Tibial nerve (tissue), 4 donors: ENCODE results near the gene NCAM2. TPM values are rescaled to one million over a fixed set of nuclear protein-coding genes. Genes with fewer than 3 reads are reported as not detected.

Experiments
- DNase-seq, 2 donors: peaks; one replicate each; pipeline ENCODE4 v3.0.0-alpha.2; 2019; ENCODE audit warnings: low spot score in 2 of 2
- H3K27ac ChIP-seq, 4 donors: fragments of 200-600 bp; sonication (generic) in 3 of 4; one replicate each; pipeline ENCODE4 v1.5.1; 2017 to 2019; ENCODE audit warnings: mild to moderate bottlenecking in 1 of 4
- H3K27me3 ChIP-seq, 2 donors: fragments of 200-600 bp; sonication (generic) in 1 of 2; one replicate each; pipeline versions ENCODE4 v1.5.1 to v1.6.0; 2017 to 2019
- H3K36me3 ChIP-seq, 3 donors: fragments of 200-600 bp; sonication (generic); one replicate each; pipeline ENCODE4 v1.5.1; 2018 to 2019
- H3K4me1 ChIP-seq, 4 donors: fragments of 200-600 bp; sonication (generic) in 3 of 4; one replicate each; pipeline ENCODE4 v1.5.1; 2017 to 2019
- H3K4me3 ChIP-seq, 4 donors: fragments of 200-600 bp; sonication (generic) in 3 of 4; one replicate each; pipeline ENCODE4 v1.5.1; 2017 to 2019; ENCODE audit warnings: mild to moderate bottlenecking in 1 of 4, moderate library complexity in 1 of 4
- H3K9me3 ChIP-seq, 4 donors: fragments of 200-600 bp; sonication (generic) in 3 of 4; one replicate each; pipeline ENCODE4 v1.5.1; 2017 to 2019
- EP300 ChIP-seq, 2 donors: sonication (generic); formaldehyde crosslinking; IDR thresholded peaks; one replicate each; pipeline ENCODE4 v1.6.1; 2017; ENCODE audit warnings: antibody characterized with exemption in 2 of 2, mild to moderate bottlenecking in 1 of 2
- POLR2A ChIP-seq, 2 donors: fragments of 450-650 bp; IDR thresholded peaks; one replicate each; pipeline ENCODE4 v1.6.1; 2017; ENCODE audit warnings: antibody characterized with exemption in 2 of 2, mild to moderate bottlenecking in 2 of 2, moderate library complexity in 2 of 2
- WGBS, 2 donors: methylation state at CpG; one replicate each; pipeline ENCODE4 v1.1.5; 2018; 5-methylcytosine and 5-hydroxymethylcytosine counted together
- total RNA-seq, 4 donors: library from RNA; depleted of rRNA; stranded (reverse); fragments of >200 nt; gene quantifications; one replicate each; pipeline ENCODE4 v1.1.0, GENCODE V29; 2016
- TF ChIP-seq, protein P1 (sequence below), 5 experiments: fragments of 200-600 bp in 3 of 5; fragments of 450-650 bp in 2 of 5; sonication (generic) in 3 of 5; IDR thresholded peaks; one replicate each; pipeline ENCODE4 v1.5.1; 2016 to 2019; ENCODE audit warnings: antibody characterized with exemption in 5 of 5, mild to moderate bottlenecking in 3 of 5, moderate library complexity in 2 of 5

Gene NCAM2
- total RNA-seq, 4 donors from 2014 or later: 15.1 to 29.7 (median 23.9) TPM

DNA sequence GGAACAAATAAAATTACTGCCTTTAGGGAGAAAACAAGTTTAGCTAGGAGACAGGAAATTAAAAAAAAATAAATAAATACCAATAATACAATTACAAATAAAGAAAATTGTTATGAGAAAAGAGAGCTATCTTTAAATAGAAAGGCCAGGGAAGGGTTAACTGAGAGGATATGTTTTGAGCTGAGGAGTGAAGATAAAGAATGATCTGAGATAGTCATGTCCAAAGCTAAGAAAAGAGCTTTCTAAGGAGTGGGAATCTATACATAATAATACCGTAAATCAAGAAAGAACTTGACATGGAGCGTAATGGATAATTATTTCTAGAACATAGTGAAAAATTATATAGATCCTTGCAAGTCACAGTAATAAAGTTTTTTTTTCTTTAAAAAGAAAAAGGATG, 176.5 kb downstream of the NCAM2 start:
- no peak overlapping the region for H3K27ac ChIP-seq
- H3K27me3 ChIP-seq: no peaks in the 10 kb centered on the region
- no peak for DNase-seq
- TF ChIP-seq, protein P1, sequence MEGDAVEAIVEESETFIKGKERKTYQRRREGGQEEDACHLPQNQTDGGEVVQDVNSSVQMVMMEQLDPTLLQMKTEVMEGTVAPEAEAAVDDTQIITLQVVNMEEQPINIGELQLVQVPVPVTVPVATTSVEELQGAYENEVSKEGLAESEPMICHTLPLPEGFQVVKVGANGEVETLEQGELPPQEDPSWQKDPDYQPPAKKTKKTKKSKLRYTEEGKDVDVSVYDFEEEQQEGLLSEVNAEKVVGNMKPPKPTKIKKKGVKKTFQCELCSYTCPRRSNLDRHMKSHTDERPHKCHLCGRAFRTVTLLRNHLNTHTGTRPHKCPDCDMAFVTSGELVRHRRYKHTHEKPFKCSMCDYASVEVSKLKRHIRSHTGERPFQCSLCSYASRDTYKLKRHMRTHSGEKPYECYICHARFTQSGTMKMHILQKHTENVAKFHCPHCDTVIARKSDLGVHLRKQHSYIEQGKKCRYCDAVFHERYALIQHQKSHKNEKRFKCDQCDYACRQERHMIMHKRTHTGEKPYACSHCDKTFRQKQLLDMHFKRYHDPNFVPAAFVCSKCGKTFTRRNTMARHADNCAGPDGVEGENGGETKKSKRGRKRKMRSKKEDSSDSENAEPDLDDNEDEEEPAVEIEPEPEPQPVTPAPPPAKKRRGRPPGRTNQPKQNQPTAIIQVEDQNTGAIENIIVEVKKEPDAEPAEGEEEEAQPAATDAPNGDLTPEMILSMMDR (IDR thresholded peaks at IDR 0.05): no peak
- TF ChIP-seq EP300 (IDR thresholded peaks at IDR 0.05) (no peak), POLR2A (IDR thresholded peaks at IDR 0.05) (no peak)
- no peaks in the 10 kb centered on the region for H3K9me3 ChIP-seq
- no peaks in the 10 kb centered on the region for H3K36me3 ChIP-seq
- H3K4me1 ChIP-seq: no peaks in the 10 kb centered on the region
- WGBS, 2 donors: 96 to 99% methylated on average over 2 of the region's 2 CpGs
- H3K4me3 ChIP-seq: no peak overlapping the region

GRCh38 chr21:21175798-21176334, 177.7 kb downstream of the NCAM2 start:
- H3K36me3 ChIP-seq: no peaks in the 10 kb centered on the region
- WGBS, 2 donors: 3% methylated on average over 1 of the region's 1 CpG
- DNase-seq: no peak
- H3K27ac ChIP-seq: no peak overlapping the region
- H3K4me1 ChIP-seq: no peaks in the 10 kb centered on the region
- H3K4me3 ChIP-seq: no peak overlapping the region
- TF ChIP-seq EP300 (IDR thresholded peaks at IDR 0.05) (no peak), POLR2A (IDR thresholded peaks at IDR 0.05) (no peak)
- TF ChIP-seq, protein P1 (IDR thresholded peaks at IDR 0.05): no peak
- H3K27me3 ChIP-seq: no peaks in the 10 kb centered on the region
- no peaks in the 10 kb centered on the region for H3K9me3 ChIP-seq

GRCh38 chr21:21177353-21177986, 179.3 kb downstream of the NCAM2 start:
- Histone ChIP-seq H3K27ac (no peak overlapping the region), H3K36me3 (no peaks in the 10 kb centered on the region), H3K9me3 (no peaks in the 10 kb centered on the region), H3K4me3 (no peak overlapping the region), H3K4me1 (no peaks in the 10 kb centered on the region), H3K27me3 (no peaks in the 10 kb centered on the region)
- TF ChIP-seq EP300 (IDR thresholded peaks at IDR 0.05): no peak
- TF ChIP-seq, protein P1 (IDR thresholded peaks at IDR 0.05): no peak
- no peak for TF ChIP-seq POLR2A (IDR thresholded peaks at IDR 0.05)
- WGBS, 2 donors: 89 to 92% methylated on average over 1 of the region's 1 CpG
- DNase-seq: no peak

GRCh38 chr21:21179619-21180298, 181.6 kb downstream of the NCAM2 start:
- H3K27me3 ChIP-seq: no peaks in the 10 kb centered on the region
- 74 to 79% methylated on average over 7 of the region's 7 CpGs for WGBS, 2 donors
- H3K27ac ChIP-seq: no peak overlapping the region
- no peaks in the 10 kb centered on the region for H3K4me1 ChIP-seq
- H3K9me3 ChIP-seq: no peaks in the 10 kb centered on the region
- TF ChIP-seq, protein P1 (IDR thresholded peaks at IDR 0.05): no peak
- TF ChIP-seq POLR2A (IDR thresholded peaks at IDR 0.05): no peak
- TF ChIP-seq EP300 (IDR thresholded peaks at IDR 0.05): no peak
- no peak overlapping the region for H3K4me3 ChIP-seq
- H3K36me3 ChIP-seq: no peaks in the 10 kb centered on the region
- no peak for DNase-seq

DNA sequence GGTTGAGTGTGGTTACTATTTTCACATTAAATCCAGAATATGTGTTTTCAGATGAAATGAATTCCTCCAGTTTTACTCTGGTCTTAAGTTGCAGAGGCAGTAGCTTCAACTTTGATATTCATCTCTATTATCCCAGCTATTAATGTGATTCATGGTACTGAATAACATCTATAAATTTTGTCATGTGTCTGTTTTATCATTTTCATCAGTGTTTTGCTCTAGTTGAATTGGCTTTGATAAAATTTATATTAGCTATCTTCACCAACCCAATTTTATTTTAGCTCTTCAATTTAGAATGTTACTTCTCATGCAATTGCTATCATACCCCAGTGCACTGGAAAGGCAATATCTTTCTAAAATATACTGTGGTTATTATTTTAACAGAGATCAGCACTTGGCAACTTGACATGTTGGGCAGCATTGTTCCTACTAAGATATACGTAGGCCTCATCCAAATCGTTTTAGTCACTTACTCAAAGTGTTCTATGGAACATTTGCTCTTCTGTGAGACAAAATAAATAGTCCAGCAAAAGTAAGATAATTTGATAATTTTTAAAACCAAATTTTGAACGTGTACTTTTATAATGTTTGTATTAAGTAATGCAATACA, 184.3 kb downstream of the NCAM2 start:
- TF ChIP-seq, protein P1 (IDR thresholded peaks at IDR 0.05): no peak
- TF ChIP-seq EP300 (IDR thresholded peaks at IDR 0.05) (no peak), POLR2A (IDR thresholded peaks at IDR 0.05) (no peak)
- DNase-seq: no peak
- Histone ChIP-seq H3K4me1 (no peaks in the 10 kb centered on the region), H3K27me3 (no peaks in the 10 kb centered on the region), H3K36me3 (no peaks in the 10 kb centered on the region), H3K4me3 (no peak overlapping the region), H3K9me3 (no peaks in the 10 kb centered on the region), H3K27ac (no peak overlapping the region)
- 38 to 47% methylated on average over 3 of the region's 3 CpGs for WGBS, 2 donors
